Measurements from ENCODE around the gene RPP25. TPM values are rescaled to one million over a fixed set of nuclear protein-coding genes. Genes with fewer than 3 reads are reported as not detected.

Gene RPP25
- total and polyA plus RNA-seq, 10 of the 15 experiments (the other 5 are each of a cell fraction or from before 2014, with no cell fraction given), result 0.41 to 10.8 (median 4.7) TPM

DNA sequence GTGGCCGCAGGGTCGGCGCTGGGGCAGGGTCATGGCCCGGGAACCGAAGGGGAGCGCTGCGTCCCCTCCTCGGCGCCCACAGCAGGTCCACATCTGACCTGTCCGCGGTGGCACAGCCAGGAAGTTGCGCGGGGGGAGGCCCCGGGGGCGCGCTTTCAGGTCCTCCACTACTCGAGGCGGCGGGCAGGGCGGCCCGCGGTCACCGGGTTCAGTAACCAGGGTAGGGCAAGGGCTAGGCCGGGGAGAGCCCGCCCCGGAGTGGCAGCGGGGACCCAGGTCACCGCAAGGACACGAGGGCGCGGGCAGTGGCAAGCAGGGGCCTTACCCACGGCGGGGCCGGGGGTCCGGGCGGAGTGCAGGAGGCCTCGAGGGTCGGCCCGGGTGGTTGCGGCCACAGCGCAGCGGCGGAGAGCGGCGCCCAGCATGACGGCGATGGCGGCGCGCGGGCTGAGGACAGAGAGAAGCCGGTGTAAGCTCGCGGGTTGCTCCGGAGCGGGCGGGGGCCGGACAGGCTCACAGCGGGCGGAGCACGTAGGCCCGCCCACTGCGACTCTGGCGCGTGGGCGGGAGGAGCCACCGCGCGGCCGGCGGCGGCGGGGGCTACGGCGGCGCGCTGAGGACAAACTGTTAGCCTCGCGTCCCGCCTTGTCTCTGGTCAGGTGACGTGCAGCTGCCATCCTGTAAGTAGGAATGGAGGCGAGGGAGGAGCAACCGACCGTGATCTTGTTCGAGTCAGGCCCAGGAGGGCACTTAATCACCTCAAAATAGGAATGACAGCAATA, 18.8 kb downstream of the RPP25 start, which contains the start of gene COX5A (continued):
- TF ChIP-seq GATAD2B (conservative IDR thresholded peaks at IDR 0.05; ENCODE audit: low read depth) (peak; percentile 95), NFYA (IDR thresholded peaks at IDR 0.05; ENCODE audit: borderline replicate concordance, low read depth, low read length) (no peak), NFIC (IDR thresholded peaks at IDR 0.05; ENCODE audit: low read depth, low read length) (no peak), MXI1 (IDR thresholded peaks at IDR 0.05; ENCODE audit: low read depth, low read length) (peak; percentile 79), SIX5 (IDR thresholded peaks at IDR 0.05; ENCODE audit: low read depth, low read length, severe bottlenecking) (no peak), RUNX3 (IDR thresholded peaks at IDR 0.05; ENCODE audit: low read length) (peak; percentile 2; the same call in 1 of the 2 replicates), MTA3 (IDR thresholded peaks at IDR 0.05; ENCODE audit: borderline replicate concordance, low read length) (no peak), SREBF2 (IDR thresholded peaks at IDR 0.05; ENCODE audit: low read length) (no peak), POU2F2 (IDR thresholded peaks at IDR 0.05; ENCODE audit: borderline replicate concordance, low read depth, low read length) (peak; percentile 14; the same call in 1 of the 3 replicates), SPI1 (IDR thresholded peaks at IDR 0.05; ENCODE audit: borderline replicate concordance, insufficient read depth, low read depth, low read length) (no peak), POLR2AphosphoS2 (IDR thresholded peaks at IDR 0.05; ENCODE audit: low read depth, low read length) (peak; percentile 48; the same call in 1 of the 2 replicates)

DNA sequence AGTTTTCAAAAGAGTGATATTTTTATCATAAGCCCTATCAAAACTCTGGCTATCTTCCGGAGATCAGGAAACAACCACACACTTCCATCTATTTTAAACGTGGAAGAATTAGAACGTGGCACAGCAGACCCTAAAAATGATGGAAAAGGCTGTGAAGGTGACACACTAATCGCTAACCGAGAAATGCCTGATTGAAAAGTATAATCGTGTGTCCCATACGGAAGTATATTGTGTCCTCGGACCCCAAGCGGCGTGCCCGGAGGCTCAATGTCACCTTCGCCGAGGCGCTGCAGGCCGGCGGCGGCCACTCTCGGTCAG, 19.3 kb downstream of the RPP25 start:
- Histone ChIP-seq H2AFZ (ENCODE audit: control insufficient read depth, low read depth, low read length) (peak overlapping the region; percentile 67; the same call in 1 of the 2 replicates), H3K4me3 (peak overlapping the region; percentile 83), H3K27ac (ENCODE audit: control insufficient read depth, insufficient read depth) (peak overlapping the region; percentile 91), H3K4me2 (ENCODE audit: control insufficient read depth, insufficient read depth) (peak overlapping the region; percentile 73; the same call in 1 of the 2 replicates), H3K36me3 (ENCODE audit: control insufficient read depth in 2 of 2, insufficient read depth in 2 of 2, low read length in 1 of 2) (no peaks in the 10 kb centered on the region), H3K9ac (ENCODE audit: control insufficient read depth, insufficient read depth, low read length) (peak overlapping the region; percentile 96), H3K4me1 (ENCODE audit: control insufficient read depth, insufficient read depth, low read length) (peaks cover 6% of the 10 kb centered on the region), H3K79me2 (ENCODE audit: control insufficient read depth, insufficient read depth, low read length) (peaks cover 54% of the 10 kb centered on the region), H4K20me1 (ENCODE audit: control insufficient read depth, insufficient read depth) (no peaks in the 10 kb centered on the region), H3K27me3 (replicated peaks in 1 of 2; ENCODE audit: control insufficient read depth in 2 of 2, insufficient read depth in 2 of 2, low read length in 1 of 2) (no peaks in the 10 kb centered on the region), H3K9me3 (replicated peaks; ENCODE audit: control insufficient read depth, insufficient read depth, low read length) (no peaks in the 10 kb centered on the region)
- SMC1A ChIA-PET (ENCODE audit: uncharacterized antibody, unreplicated experiment), result no interaction called here
- RAD21 ChIA-PET (ENCODE audit: unreplicated experiment), result interaction anchor here (1.0 to 1.6 kb wide), 2 partner anchors 35 to 149 kb away, joined by 3 to 8 read pairs; no protein-coding TSS in a partner anchor
- intact Hi-C loops (cut with micrococcal nuclease; ENCODE audit: unreplicated experiment) (loop anchor here (10.0 kb wide), 1 partner anchor 708 kb away; the partner anchor contains the start of genes IMP3 and SNX33), in situ Hi-C loops (cut with MboI) (no loop called here)
- POLR2A ChIA-PET, result interaction anchor here (0.6 to 1.2 kb wide), 4 partner anchors 58 to 86 kb away, joined by 3 to 4 read pairs (median 3); partner anchors contain the start of genes PPCDC and SCAMP5
- no peak for ATAC-seq
- CTCF ChIA-PET, result interaction anchor here (0.6 to 0.9 kb wide), 2 partner anchors 39 to 92 kb away, joined by 3 read pairs; no protein-coding TSS in a partner anchor
- TF ChIP-seq, protein P1, sequence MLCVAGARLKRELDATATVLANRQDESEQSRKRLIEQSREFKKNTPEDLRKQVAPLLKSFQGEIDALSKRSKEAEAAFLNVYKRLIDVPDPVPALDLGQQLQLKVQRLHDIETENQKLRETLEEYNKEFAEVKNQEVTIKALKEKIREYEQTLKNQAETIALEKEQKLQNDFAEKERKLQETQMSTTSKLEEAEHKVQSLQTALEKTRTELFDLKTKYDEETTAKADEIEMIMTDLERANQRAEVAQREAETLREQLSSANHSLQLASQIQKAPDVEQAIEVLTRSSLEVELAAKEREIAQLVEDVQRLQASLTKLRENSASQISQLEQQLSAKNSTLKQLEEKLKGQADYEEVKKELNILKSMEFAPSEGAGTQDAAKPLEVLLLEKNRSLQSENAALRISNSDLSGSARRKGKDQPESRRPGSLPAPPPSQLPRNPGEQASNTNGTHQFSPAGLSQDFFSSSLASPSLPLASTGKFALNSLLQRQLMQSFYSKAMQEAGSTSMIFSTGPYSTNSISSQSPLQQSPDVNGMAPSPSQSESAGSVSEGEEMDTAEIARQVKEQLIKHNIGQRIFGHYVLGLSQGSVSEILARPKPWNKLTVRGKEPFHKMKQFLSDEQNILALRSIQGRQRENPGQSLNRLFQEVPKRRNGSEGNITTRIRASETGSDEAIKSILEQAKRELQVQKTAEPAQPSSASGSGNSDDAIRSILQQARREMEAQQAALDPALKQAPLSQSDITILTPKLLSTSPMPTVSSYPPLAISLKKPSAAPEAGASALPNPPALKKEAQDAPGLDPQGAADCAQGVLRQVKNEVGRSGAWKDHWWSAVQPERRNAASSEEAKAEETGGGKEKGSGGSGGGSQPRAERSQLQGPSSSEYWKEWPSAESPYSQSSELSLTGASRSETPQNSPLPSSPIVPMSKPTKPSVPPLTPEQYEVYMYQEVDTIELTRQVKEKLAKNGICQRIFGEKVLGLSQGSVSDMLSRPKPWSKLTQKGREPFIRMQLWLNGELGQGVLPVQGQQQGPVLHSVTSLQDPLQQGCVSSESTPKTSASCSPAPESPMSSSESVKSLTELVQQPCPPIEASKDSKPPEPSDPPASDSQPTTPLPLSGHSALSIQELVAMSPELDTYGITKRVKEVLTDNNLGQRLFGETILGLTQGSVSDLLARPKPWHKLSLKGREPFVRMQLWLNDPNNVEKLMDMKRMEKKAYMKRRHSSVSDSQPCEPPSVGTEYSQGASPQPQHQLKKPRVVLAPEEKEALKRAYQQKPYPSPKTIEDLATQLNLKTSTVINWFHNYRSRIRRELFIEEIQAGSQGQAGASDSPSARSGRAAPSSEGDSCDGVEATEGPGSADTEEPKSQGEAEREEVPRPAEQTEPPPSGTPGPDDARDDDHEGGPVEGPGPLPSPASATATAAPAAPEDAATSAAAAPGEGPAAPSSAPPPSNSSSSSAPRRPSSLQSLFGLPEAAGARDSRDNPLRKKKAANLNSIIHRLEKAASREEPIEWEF (IDR thresholded peaks at IDR 0.05; ENCODE audit: insufficient replicate concordance, low read depth, low read length), result no peak
- TF ChIP-seq JUND (IDR thresholded peaks at IDR 0.05; ENCODE audit: low read depth, low read length), result no peak
- TF ChIP-seq, protein P2, sequence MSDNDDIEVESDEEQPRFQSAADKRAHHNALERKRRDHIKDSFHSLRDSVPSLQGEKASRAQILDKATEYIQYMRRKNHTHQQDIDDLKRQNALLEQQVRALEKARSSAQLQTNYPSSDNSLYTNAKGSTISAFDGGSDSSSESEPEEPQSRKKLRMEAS (IDR thresholded peaks at IDR 0.05; ENCODE audit: low read depth, low read length), result 0 out of 2 replicates have a peak, but pooled peaks have one; percentile 11
- no peak for FAIRE-seq
- 2% methylated on average over 18 of the region's 18 CpGs for WGBS (ENCODE audit: insufficient coverage, insufficient replicate concordance, low lambda C conversion rate, missing lambda C conversion rate)
- BruUV-seq (replicated peaks), result no TSS peak
- no peak for DNase-seq (ENCODE audit: low read depth, low spot score)

All from GM12878 (cell line).